ENCODE results near the gene GPSM3.
"Not testable (repeated sequence)": the region's sequence is repeated elsewhere in the genome, so short reads cannot be mapped to it uniquely, and the experiment has no call there.

GPSM3 gene

DNA sequence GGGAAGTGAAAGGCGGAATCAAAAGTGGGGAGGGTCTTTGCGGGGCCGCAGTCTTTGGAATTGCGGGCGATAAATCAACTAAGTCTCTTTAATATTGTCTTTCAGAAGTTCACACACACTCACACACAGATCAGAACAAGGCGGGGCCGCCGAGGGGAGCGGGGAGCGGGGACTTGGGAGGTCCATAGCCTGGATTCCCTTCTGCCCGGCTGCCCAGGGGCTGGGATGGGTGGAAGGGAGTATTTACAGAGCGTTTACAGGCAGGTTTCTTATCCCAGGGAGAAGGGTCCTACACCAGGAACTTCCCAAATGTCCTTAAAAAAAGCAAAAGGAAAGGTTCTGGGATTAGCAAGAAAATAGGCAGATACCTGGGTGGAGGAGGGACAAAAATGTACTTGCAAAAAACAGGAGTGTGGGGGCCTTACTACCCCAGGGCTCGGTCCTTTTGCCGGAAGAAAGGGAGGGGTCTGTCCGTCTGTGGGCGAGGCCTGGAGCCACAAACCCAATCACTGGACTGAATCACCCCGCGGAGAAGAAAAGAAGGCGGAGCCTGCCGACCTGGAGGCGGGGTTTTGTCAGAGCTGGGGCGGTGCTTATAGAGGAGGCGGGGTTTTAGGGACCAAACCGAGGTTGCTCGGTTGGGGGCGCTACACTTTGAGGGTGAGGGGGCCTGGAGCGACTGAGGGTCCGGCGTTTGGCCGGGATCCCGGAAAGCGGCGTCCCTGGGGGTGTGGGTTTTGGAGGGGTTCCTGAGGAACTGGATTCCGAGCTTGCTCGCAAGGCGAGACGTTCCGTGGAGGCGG is 44.0 kb downstream of the GPSM3 start:
- DNase-seq = peak; percentile 88

DNA sequence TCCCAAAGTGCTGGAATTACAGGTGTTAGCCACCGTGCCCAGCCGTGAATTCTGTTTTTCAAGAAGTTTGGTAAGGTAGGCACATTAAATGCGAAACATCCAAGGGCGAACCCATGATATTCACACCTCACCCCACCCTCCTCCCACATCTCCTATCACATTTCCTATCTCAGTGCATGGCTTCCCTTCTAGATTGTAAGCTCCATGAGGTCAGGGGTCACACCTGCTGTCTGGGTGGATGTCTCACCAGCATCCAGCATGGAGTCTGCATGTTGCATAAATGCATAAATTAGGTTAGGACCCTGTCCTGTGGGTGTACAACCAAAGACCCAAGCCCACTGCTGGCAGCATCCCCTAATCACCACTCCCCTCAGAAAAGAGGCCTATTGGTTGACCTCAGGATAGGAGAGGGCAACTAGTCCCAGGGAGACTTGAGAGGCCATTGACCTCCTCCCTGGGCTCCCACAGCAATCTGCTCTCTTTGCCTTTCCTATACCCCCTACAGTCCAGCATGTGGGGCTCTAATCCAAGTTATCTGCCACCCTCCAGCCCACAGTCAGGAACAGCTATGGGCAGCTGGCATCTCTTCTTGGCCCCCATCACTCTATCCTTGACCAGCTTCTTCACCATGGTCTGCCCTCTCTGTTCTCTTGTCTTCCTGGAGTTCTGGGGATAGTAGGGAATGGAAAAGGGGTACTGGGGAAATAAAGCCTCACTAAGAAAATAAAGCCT is 44.9 kb downstream of the GPSM3 start:
- DNase-seq = no peak

DNA sequence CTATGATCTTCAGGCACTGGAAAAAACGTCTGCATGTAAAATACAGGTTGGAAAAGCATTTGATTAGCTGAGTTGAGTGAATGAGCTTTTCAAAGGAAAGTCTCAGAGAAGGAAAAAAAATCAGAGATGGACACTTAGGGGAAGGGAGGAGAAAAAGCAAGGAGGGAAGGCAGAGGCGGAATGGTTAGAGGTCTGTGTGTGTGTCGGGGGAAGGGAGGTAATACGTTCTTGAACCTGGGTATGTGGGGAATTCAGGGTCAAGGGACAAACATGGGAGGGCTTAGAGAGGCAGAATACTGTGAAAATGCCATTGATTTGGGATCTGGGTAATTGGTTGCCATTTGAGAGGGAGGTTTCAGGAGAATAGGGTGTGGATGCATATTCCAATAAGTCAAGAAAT is 45.8 kb downstream of the GPSM3 start:
- DNase-seq = no peak

DNA sequence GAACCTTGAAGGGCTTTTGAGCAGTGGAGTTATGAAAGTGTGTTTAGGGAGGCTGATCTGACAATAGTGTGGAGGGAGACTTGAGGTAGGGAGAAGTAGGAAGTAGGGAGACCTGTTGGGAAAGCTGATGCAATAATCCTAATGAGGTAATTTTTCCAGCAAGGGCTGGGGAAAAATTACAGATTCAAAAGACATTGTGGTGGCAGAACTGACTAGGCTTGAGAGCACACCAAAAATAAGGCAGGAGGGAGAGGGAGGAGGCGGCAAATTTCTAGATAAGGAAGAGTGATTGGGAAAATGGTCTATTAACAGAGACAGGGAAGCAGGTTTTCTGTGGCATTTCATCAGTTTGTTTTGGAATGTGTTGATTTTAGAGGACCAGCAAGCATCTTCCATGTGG is 46.2 kb downstream of the GPSM3 start:
- no peak for DNase-seq

DNA sequence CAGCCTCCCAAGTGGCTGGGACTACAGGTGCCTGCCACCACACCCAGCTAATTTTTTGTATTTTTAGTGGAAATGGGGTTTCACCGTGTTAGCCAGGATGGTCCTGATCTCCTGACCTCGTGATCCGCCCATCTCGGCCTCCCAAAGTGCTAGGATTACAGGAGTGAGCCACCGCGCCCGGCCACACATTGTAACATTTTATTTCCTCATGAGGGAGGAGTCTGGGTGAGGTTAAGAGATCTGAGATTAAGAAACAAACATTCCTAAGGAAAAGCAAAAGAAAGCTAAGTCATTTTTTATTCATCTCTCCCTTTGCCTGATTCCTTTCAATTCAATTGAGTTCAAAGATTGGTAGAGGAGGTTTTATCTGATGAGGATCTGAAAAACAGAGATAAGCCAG is 48.2 kb downstream of the GPSM3 start:
- not testable (repeated sequence) for DNase-seq
